Lower leg skin (tissue), 4 donors: ENCODE data around the gene ZNF532. TPM values are rescaled to one million over a fixed set of nuclear protein-coding genes. Genes with fewer than 3 reads are reported as not detected.
"Not testable (repeated sequence)": the region's sequence is repeated elsewhere in the genome, so short reads cannot be mapped to it uniquely, and the experiment has no call there.

Source experiments
- DNase-seq, 2 donors: peaks; one replicate each; pipeline ENCODE4 v3.0.0-alpha.2; 2019; ENCODE audit warnings: low spot score in 2 of 2
- H3K4me3 ChIP-seq: fragments of 200-600 bp; sonication (generic); 2 replicates; pipeline ENCODE4 v1.5.1; 2017; ENCODE audit warnings: mild to moderate bottlenecking, low read depth; ENCODE audit not compliant: poor library complexity, severe bottlenecking
- POLR2A ChIP-seq, 2 donors: fragments of 450-650 bp; IDR thresholded peaks; one replicate each; pipeline ENCODE4 v1.6.1; 2016 to 2017; ENCODE audit warnings: antibody characterized with exemption in 2 of 2, mild to moderate bottlenecking in 1 of 2, moderate library complexity in 1 of 2
- WGBS, 2 donors: methylation state at CpG; one replicate each; pipeline ENCODE4 v1.1.5; 2018; 5-methylcytosine and 5-hydroxymethylcytosine counted together
- intact Hi-C: fragments of 100-400 bp; cut with DNase I; formaldehyde crosslinking; loops from one replicate; pipeline ENCODE4 v1.15.0; 2023; ENCODE audit warnings: low total_unique reads
- total RNA-seq, 4 donors: library from RNA; depleted of rRNA; stranded (reverse); fragments of >200 nt; gene quantifications; one replicate each; pipeline ENCODE4 v1.1.0, GENCODE V29; 2016
- TF ChIP-seq, protein P1 (sequence below), 3 donors: fragments of 450-650 bp; IDR thresholded peaks; one replicate each; pipeline ENCODE4 v1.5.1; 2016; ENCODE audit warnings: antibody characterized with exemption in 3 of 3, mild to moderate bottlenecking in 3 of 3, moderate library complexity in 2 of 3

ZNF532 gene
- total RNA-seq, 4 donors from 2014 or later: 11.1 to 40.1 (median 29.8) TPM

DNA sequence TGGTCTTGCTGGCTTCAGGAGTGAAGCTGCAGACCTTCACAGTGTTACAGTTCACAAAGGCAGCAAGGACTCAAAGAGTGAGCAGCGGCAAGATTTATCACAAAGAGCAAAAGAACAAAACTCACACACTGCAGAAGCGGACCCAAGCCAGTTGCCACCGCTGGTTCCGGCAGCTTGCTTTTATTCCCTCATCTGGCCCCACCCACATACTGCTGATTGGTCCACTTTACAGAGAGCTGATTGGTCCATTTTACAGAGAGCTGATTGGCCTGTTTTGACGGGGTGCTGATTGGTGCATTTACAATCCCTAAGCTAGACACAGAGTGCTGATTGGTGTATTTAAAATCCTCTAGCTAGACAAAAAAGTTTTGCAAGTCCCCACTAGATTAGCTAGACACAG, 37.2 kb upstream of the ZNF532 start:
- TF ChIP-seq, protein P1, sequence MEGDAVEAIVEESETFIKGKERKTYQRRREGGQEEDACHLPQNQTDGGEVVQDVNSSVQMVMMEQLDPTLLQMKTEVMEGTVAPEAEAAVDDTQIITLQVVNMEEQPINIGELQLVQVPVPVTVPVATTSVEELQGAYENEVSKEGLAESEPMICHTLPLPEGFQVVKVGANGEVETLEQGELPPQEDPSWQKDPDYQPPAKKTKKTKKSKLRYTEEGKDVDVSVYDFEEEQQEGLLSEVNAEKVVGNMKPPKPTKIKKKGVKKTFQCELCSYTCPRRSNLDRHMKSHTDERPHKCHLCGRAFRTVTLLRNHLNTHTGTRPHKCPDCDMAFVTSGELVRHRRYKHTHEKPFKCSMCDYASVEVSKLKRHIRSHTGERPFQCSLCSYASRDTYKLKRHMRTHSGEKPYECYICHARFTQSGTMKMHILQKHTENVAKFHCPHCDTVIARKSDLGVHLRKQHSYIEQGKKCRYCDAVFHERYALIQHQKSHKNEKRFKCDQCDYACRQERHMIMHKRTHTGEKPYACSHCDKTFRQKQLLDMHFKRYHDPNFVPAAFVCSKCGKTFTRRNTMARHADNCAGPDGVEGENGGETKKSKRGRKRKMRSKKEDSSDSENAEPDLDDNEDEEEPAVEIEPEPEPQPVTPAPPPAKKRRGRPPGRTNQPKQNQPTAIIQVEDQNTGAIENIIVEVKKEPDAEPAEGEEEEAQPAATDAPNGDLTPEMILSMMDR (IDR thresholded peaks at IDR 0.05): no peak
- TF ChIP-seq POLR2A (IDR thresholded peaks at IDR 0.05): no peak
- H3K4me3 ChIP-seq: no peak overlapping the region
- DNase-seq: no peak
- 87 to 99% methylated on average over 5 of the region's 5 CpGs for WGBS, 2 donors
- intact Hi-C loops: no loop called here

DNA sequence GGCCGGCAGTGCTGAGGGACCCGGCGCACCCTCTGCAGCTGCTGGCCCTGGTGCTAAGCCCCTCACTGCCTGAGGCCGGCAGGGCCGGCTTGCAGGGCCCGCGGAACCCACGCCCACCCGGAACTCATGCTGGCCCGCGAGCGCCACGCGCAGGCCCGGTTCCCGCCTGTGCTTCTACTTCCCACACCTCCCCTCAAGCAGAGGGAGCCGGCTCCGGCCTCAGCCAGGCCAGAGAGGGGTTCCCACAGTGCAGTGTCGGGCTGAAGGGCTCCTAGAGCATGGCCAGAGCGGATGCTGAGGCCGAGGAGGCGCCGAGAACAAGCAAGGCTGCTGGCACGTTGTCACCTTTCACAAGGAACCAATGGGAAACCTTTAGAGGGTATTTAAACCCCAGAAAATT, 36.8 kb upstream of the ZNF532 start:
- DNase-seq: no peak
- intact Hi-C loops: no loop called here
- TF ChIP-seq, protein P1 (IDR thresholded peaks at IDR 0.05): no peak
- no peak for TF ChIP-seq POLR2A (IDR thresholded peaks at IDR 0.05)
- H3K4me3 ChIP-seq: no peak overlapping the region
- WGBS, 2 donors: 96 to 99% methylated on average over 20 to 21 of the region's 24 CpGs

DNA sequence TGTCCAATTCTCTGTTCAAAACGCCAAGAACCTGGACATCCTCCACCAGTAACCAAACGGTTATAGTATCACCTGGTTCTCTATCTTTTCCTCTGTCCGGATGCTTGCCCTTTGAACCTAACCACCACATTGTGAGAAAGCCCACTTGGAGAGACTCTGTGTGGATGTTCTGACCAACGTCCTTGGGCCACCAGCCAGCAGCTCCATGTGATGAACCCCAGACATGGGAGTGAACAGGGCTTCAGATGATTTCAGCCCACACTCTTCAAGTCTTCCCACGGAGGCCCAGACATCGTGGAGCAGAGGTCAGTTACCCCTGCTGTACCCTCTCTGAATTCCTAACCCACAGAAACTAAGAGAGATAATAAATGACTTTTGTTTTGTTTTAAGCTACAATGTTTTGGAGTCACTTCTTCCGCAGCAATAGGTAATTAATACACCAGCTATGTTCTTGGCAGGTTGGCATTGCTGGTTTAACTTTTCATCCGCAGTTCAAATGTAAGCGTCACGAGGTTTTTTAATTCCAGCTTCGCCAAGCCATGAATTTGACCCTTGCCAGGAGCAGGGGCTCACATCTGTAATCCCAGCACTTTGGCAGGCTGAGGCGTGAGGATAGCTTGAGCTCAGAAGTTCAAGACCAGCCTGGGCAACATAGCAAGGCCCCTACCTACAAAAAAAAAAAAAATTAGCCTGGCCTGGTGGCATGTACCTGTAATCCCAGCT, 36.1 kb upstream of the ZNF532 start:
- H3K4me3 ChIP-seq: no peak overlapping the region
- intact Hi-C loops: no loop called here
- DNase-seq: no peak
- WGBS, 2 donors: 84 to 85% methylated on average over 12 of the region's 12 CpGs
- TF ChIP-seq POLR2A (IDR thresholded peaks at IDR 0.05): no peak
- TF ChIP-seq, protein P1 (IDR thresholded peaks at IDR 0.05): no peak

DNA sequence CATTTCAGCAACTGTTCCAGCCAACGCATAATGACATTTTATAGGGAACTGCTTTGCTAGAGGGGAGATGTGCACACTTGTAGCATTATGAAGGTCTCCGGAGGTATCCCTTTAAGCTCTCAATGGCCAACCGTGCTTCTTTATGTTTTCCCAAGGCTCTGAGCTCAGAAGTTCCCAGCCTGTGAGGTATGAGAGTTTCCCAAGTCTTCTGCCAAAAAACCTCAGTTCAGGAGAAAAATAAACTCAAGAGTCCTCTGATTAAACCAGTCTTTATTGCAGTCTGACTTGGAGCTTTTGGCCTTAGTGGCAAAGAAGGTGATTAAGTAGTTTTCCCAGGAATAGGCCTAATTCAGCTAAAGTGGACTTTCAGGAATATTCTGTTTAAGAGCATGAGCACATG, 35.4 kb upstream of the ZNF532 start:
- H3K4me3 ChIP-seq: no peak overlapping the region
- intact Hi-C loops: no loop called here
- DNase-seq: no peak
- 84% methylated on average over 3 of the region's 3 CpGs for WGBS, 2 donors
- no peak for TF ChIP-seq POLR2A (IDR thresholded peaks at IDR 0.05)
- TF ChIP-seq, protein P1 (IDR thresholded peaks at IDR 0.05): no peak

DNA sequence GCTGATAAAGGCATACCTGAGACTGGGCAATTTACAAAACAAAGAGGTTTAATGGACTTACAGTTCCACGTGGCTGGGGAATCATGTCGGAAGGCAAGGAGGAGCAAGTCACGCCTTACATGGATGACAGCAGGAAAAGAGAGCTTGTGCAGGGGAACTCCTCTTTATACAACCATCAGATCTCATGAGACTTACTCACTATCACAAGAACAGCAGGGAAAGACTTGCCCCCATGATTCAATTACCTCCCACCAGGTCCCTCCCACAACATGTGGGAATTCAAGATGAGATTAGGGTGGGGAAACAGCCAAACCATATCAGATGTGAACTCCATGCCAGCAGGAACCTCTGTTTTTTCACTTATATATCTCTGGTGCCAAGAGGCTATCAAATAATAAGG, 34.8 kb upstream of the ZNF532 start:
- 89 to 96% methylated on average over 3 of the region's 3 CpGs for WGBS, 2 donors

DNA sequence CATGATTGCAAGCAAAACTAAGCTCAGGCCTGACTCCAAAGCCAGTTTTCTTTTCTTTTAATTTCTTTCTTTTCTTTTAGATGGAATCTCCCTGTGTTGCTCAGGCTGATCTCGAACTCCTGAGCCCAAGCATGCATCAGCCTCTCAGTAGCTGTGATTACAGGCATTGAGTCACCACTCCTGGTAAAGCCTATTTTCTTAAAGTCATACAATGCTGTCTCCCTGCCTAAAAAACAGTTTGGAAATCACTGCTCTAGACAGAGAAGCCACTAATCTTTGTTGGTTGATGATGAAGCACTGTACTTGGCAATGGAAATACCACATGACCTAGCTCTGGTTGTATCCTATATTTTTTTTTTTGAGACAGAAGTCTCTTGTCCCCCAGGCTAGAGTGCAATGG, 33.1 kb upstream of the ZNF532 start:
- intact Hi-C loops: no loop called here
- TF ChIP-seq, protein P1 (IDR thresholded peaks at IDR 0.05): no peak
- TF ChIP-seq POLR2A (IDR thresholded peaks at IDR 0.05): no peak
- no peak overlapping the region for H3K4me3 ChIP-seq
- DNase-seq: no peak
- 50 to 76% methylated on average over 1 of the region's 1 CpG for WGBS, 2 donors

More for the DNA sequence above, 34.8 kb upstream of the ZNF532 start:
- DNase-seq, H3K4me3 ChIP-seq, intact Hi-C loops: not testable (repeated sequence)
